Right lobe of liver (tissue), 6 donors: ENCODE results near the gene CD8A. TPM values are rescaled to one million over a fixed set of nuclear protein-coding genes. Genes with fewer than 3 reads are reported as not detected.

Source experiments
- ATAC-seq, 4 donors: fragments of 200-7000 bp; cut with Tn5 transposase; one replicate each; pipeline ENCODE4 v1.9.1; 2020; ENCODE audit warnings: mild to moderate bottlenecking in 4 of 4, moderate library complexity in 4 of 4
- DNase-seq, 3 donors: peaks; one replicate each; pipeline ENCODE4 v3.0.0-alpha.2; 2020
- H3K27ac ChIP-seq, 3 donors: fragments of 200-600 bp; one replicate each; pipeline ENCODE4 v1.8.0; 2022
- H3K27me3 ChIP-seq, 2 donors: fragments of 200-600 bp; one replicate each; pipeline ENCODE4 v1.8.0; 2022
- H3K36me3 ChIP-seq, 4 donors: fragments of 200-600 bp; sonication (generic) in 1 of 4; one replicate each; pipeline versions ENCODE4 v1.5.1 to v1.8.0; 2017 to 2022; ENCODE audit warnings: control low read depth in 1 of 4
- H3K4me1 ChIP-seq, 4 donors: fragments of 200-600 bp; sonication (generic) in 1 of 4; one replicate each; pipeline versions ENCODE4 v1.5.1 to v1.8.0; 2017 to 2022; ENCODE audit warnings: control low read depth in 1 of 4
- H3K4me3 ChIP-seq, 3 donors: fragments of 200-600 bp; one replicate each; pipeline ENCODE4 v1.8.0; 2022
- H3K9me3 ChIP-seq, 4 donors: fragments of 200-600 bp; sonication (generic) in 1 of 4; one replicate each; pipeline versions ENCODE4 v1.5.1 to v1.8.0; 2017 to 2022; ENCODE audit warnings: control low read depth in 1 of 4
- CTCF ChIP-seq, 4 donors: fragments of 200-600 bp in 3 of 4; fragments of 450-650 bp in 1 of 4; IDR thresholded peaks; one replicate each; pipeline versions ENCODE4 v1.5.1 to v1.8.0; 2016 to 2022; ENCODE audit warnings: antibody characterized with exemption in 4 of 4, mild to moderate bottlenecking in 2 of 4
- POLR2A ChIP-seq: fragments of 450-650 bp; IDR thresholded peaks from one replicate; pipeline ENCODE4 v1.6.1; 2017; ENCODE audit warnings: antibody characterized with exemption, mild to moderate bottlenecking
- WGBS: methylation state at CpG from one replicate; pipeline ENCODE4 v1.1.6; 2018; ENCODE audit warnings: low coverage, low lambda C conversion rate; ENCODE audit not compliant: insufficient coverage; ENCODE audit errors: missing lambda C conversion rate; 5-methylcytosine and 5-hydroxymethylcytosine counted together
- intact Hi-C, 2 donors: fragments of 100-400 bp; cut with DNase I; formaldehyde crosslinking; loops; one replicate each; pipeline versions ENCODE4 v1.11.2 to v1.14.1; 2022
- total RNA-seq, 6 experiments: library from RNA; depleted of rRNA in 2 of 6; stranded (reverse); fragments of >200 nt in 2 of 6; fragmentation: NEBNext Ultra II Directional in 3 of 6; extraction: Animal tissue kit (Norgen Biotek cat#: 25700) in 3 of 6; gene quantifications; one replicate each; pipeline versions ENCODE4 v1.1.0 to v1.2.4, GENCODE V29; 2016 to 2023
- donor health status: DM: no; HTN: yes; CAD: no.
- donor health status: DM: no; HTN: no; CAD: no.
- donor health status: DM: no; HTN: no; CAD: no.
- donor health status: DM: no; HTN: yes; CAD: no.
- donor health status: DM: no; HTN: yes; CAD: no.

The CD8A gene
- total RNA-seq, 6 experiments from 2014 or later: 0.26 to 1.1 (median 0.61) TPM

DNA sequence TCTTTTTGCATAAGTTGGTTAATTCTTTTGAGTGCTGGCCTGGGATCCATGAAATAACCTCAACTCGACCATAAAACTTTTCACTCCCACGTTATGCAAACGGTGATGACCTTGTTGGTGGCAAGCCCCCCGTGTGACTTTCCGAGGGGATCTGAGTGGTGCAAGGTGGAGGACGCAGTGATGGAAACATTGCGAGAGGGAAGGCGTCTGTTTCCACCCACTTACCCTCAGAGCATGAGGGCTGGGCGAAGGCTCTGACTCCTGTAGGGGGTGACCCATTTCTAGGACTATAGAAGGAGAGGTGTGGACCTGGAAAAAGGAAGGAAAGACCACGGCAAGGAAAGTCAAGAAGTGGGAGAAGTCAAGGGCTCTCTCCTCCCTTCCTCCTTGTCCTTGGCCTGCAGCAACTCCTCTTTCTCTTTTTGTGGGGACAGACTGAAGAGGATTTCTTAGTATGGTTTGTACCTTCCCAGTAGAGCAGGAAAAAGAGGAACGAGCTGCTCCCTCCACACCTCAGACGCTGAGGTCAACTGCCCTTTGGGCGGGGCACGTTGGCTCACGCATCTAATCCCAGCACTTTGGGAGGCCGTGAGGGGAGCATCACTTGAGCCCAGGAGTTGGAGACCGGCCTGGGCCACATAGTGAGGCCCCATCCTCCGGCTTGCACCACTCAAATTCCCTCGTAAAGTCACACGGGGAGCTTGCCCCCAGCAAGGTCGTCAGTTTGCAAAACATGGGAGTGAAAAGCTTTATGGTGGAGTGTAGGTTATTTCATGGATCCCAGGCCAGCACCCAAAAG is 15.5 kb upstream of the CD8A start:
- no peak for ATAC-seq
- H3K4me3 ChIP-seq: no peak overlapping the region

GRCh38 chr2:86800856-86801567 is 10.3 kb upstream of the CD8A start:
- no peaks in the 10 kb centered on the region for H3K27me3 ChIP-seq
- no peak overlapping the region for H3K27ac ChIP-seq
- DNase-seq (no peak), ATAC-seq (no peak)
- H3K36me3 ChIP-seq: no peaks in the 10 kb centered on the region
- no peaks in the 10 kb centered on the region for H3K9me3 ChIP-seq
- H3K4me3 ChIP-seq: no peak overlapping the region
- intact Hi-C loops: no loop called here
- 73% methylated on average over 2 of the region's 2 CpGs for WGBS
- no peaks in the 10 kb centered on the region for H3K4me1 ChIP-seq
- no peak for TF ChIP-seq CTCF (IDR thresholded peaks at IDR 0.05)
- no peak for TF ChIP-seq POLR2A

More for the DNA sequence above, 15.5 kb upstream of the CD8A start:
- 65% methylated on average over 16 of the region's 21 CpGs for WGBS
- Histone ChIP-seq H3K27me3 (peaks cover 0 to 8% of the 10 kb centered on the region in 2 donors), H3K27ac (no peak overlapping the region), H3K4me1 (peaks cover 0 to 27% (median 11%) of the 10 kb centered on the region in 4 donors), H3K9me3 (no peaks in the 10 kb centered on the region), H3K36me3 (no peaks in the 10 kb centered on the region)
- TF ChIP-seq CTCF (IDR thresholded peaks at IDR 0.05): no peak
- no peak for DNase-seq
- intact Hi-C loops: no loop called here

DNA sequence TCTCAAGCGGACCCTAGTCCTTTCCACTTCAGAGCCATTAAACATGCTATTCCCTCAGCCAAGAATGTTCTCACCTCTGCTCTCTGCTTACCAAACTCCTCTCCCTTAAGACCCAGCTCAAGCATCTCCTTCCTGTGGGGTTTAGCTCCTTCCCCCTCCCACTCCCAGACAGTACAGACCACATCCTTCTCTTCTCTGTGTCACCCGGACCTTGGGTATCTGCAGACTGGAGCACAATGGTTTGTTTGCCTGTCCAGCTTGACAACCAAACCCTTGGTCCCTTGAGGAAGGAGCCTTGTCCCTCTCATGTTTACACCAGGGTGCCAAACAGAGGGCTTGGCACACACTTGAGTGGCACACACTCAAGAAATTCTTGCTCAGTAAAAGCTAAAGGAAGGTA is 4.1 kb upstream of the CD8A start:
- no peak overlapping the region for H3K27ac ChIP-seq
- H3K36me3 ChIP-seq: no peaks in the 10 kb centered on the region
- H3K4me1 ChIP-seq: peaks cover 0 to 16% (median 0%) of the 10 kb centered on the region in 4 donors
- H3K9me3 ChIP-seq: no peaks in the 10 kb centered on the region
- ATAC-seq: peak in 1 of 4 donors; percentile 27
- WGBS: 68% methylated on average over 2 of the region's 2 CpGs
- intact Hi-C loops: no loop called here
- peaks cover 0 to 20% of the 10 kb centered on the region in 2 donors for H3K27me3 ChIP-seq
- no peak overlapping the region for H3K4me3 ChIP-seq
- no peak for DNase-seq
- TF ChIP-seq POLR2A: no peak
- no peak for TF ChIP-seq CTCF (IDR thresholded peaks at IDR 0.05)

DNA sequence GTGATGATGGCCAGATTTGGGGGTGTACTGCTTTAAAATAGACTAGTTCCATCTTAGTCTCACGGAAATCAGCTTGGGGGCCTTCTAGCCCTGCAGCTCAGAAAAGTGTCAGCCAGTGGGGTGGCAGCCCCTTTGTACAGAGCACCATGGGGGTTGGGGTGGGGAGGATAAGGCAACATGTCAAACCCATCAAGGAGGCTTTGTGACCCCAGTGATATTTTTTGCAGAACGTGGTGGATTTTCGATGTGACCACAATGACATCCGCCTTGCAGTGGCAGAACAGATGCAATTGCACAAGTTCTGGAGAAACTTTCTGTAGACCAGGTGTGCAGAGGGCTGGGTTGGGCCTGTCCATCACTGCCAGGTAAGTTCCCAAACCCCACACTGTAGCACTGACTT is 3.0 kb upstream of the CD8A start:
- ATAC-seq: no peak
- Histone ChIP-seq H3K4me1 (peaks cover 0 to 26% (median 0%) of the 10 kb centered on the region in 4 donors), H3K36me3 (no peaks in the 10 kb centered on the region), H3K9me3 (no peaks in the 10 kb centered on the region), H3K27ac (no peak overlapping the region), H3K4me3 (no peak overlapping the region), H3K27me3 (peaks cover 0 to 24% of the 10 kb centered on the region in 2 donors)
- intact Hi-C loops: no loop called here
- no peak for DNase-seq
- TF ChIP-seq CTCF (IDR thresholded peaks at IDR 0.05) (no peak), POLR2A (no peak)
- WGBS: 33% methylated on average over 1 of the region's 4 CpGs
